GM19238 (cell line): ENCODE measurements around the gene TCF4.

Experiments used
- DNase-seq: peaks from one replicate; pipeline ENCODE4 v3.0.0; 2011; ENCODE audit warnings: low spot score; ENCODE audit not compliant: insufficient read length

The TCF4 gene

GRCh38 chr18:55324166-55324565 lies 263.8 kb downstream of the TCF4 start:
- DNase-seq = no peak

- no peak for DNase-seq
Measured at GRCh38 chr18:55323051-55323994, 264.7 kb downstream of the TCF4 start.

- no peak for DNase-seq
Measured at GRCh38 chr18:55322178-55322735, 265.7 kb downstream of the TCF4 start.

- no peak for DNase-seq
Measured at GRCh38 chr18:55321265-55322177, 266.5 kb downstream of the TCF4 start.

- DNase-seq = no peak
Measured at GRCh38 chr18:55320424-55321264, 267.3 kb downstream of the TCF4 start.

- DNase-seq = no peak
Measured at GRCh38 chr18:55319459-55320193, 268.4 kb downstream of the TCF4 start.

- no peak for DNase-seq
Measured at GRCh38 chr18:55318951-55319441, 269.0 kb downstream of the TCF4 start.

GRCh38 chr18:55317864-55318263 lies 270.1 kb downstream of the TCF4 start:
- DNase-seq = no peak

GRCh38 chr18:55317324-55317723 lies 270.7 kb downstream of the TCF4 start:
- DNase-seq = no peak

- no peak for DNase-seq
Measured at GRCh38 chr18:55316486-55317184, 271.4 kb downstream of the TCF4 start.

GRCh38 chr18:55314615-55315237 lies 273.3 kb downstream of the TCF4 start:
- DNase-seq = no peak

GRCh38 chr18:55314031-55314430 lies 274.0 kb downstream of the TCF4 start:
- DNase-seq = no peak

GRCh38 chr18:55310863-55311262 lies 277.1 kb downstream of the TCF4 start:
- no peak for DNase-seq

- DNase-seq = no peak
Measured at GRCh38 chr18:55310044-55310676, 277.8 kb downstream of the TCF4 start.

- no peak for DNase-seq
Measured at GRCh38 chr18:55309249-55309648, 278.7 kb downstream of the TCF4 start.

- DNase-seq = no peak
Measured at GRCh38 chr18:55307505-55307904, 280.5 kb downstream of the TCF4 start.

GRCh38 chr18:55306359-55307024 lies 281.5 kb downstream of the TCF4 start:
- no peak for DNase-seq
